ENCODE measurements around the gene KRTAP27-1.

The KRTAP27-1 gene

DNA sequence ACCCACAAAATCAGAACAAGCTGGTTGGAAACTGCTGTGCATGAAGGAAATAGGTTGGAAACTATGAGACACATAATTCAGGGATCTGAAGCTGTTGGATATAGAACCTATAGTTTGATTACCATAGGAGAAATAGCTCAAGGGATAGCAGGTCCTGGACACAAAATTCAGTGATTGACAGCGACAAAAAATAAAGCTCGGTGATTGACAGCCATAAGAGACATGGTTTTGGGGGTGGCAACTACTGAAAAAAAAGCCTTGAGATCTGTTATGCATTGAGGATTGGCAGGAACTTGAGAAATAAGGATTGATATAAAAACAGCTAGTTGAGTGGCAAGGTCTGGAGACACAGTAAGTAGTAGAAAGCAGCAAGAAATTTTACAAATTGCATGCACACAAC, 48.3 kb downstream of the KRTAP27-1 start, which contains the start of gene KRTAP25-1:
TSS of gene KRTAP25-1 (minus strand) at position 300 of the 400 bp plus-strand sequence. CDS start at position 276, 24 bp downstream.
- no peak for DNase-seq
